HG03342 (cell line): ENCODE measurements around the gene ABCF1.
"Not testable (repeated sequence)": the region's sequence is repeated elsewhere in the genome, so short reads cannot be mapped to it uniquely, and the experiment has no call there.

Experiments used
- ATAC-seq: cut with Tn5 transposase; IDR thresholded peaks from one replicate; pipeline ENCODE4 v1.9.1; 2021; ENCODE audit warnings: mild to moderate bottlenecking, moderate library complexity; ENCODE audit not compliant: unreplicated experiment

ABCF1 gene

DNA sequence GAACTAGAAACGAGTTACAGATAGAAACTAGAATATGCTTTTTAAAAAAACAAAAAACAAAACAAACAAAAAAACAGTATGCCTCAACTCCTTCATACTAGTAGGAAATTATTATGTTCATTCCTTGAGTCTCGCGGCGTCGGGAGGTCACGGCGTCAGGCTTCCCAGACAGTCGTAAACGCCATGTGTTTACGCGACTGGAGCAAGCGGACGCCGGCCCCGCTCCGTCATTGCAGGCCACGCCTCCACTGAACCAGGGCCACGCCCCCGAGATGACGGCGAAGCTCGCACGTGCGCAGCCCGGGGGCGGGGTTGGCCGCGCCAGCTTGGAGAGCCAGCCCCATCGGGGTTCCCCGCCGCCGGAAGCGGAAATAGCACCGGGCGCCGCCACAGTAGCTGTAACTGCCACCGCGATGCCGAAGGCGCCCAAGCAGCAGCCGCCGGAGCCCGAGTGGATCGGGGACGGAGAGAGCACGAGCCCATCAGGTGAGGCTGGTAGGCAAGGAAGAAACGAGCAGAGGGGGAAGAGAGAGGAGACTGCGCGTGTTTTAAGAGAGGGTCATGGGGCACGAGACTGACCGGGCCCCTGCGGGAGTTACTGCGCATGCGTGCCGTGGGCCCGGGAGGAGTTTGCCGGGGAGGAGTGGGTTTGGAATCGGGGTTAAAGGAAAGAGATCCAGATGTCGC lies at the start of gene ABCF1:
TSS of gene ABCF1 (plus strand) at position 368 of the 687 bp plus-strand sequence. CDS start at position 414, 46 bp downstream.
- peak; percentile 88 for ATAC-seq

DNA sequence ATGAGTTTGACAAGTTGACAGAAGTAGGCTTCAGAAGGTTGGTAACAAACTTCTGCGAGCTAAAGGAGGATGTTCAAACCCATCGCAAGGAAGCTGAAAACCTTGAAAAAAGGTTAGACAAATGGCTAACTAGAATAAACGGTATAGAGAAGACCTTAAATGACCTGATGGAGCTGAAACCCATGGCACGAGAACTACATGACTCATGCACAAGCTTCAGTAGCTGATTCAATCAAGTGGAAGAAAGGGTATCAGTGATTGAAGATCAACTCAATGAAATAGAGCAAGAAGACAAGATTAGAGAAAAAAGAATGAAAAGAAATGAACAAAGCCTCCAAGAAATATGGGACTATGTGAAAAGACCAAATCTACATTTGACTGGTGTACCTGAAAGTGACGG lies 49.3 kb upstream of the ABCF1 start:
- ATAC-seq = not testable (repeated sequence)

DNA sequence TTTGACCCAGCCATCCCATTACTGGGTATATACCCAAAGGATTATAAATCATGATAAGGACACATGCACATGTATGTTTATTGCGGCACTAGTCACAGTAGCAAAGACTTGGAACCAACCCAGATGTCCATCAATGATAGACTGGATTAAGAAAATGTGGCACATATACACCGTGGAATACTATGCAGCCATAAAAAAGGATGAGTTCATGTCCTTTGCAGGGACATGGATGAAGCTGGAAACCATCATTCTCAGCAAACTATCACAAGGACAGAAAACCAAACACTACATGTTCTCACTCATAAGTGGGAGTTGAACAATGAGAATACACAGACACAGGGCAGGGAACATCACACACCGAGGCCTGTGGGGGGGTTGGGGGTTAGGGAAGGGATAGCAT lies 44.8 kb upstream of the ABCF1 start:
- not testable (repeated sequence) for ATAC-seq

DNA sequence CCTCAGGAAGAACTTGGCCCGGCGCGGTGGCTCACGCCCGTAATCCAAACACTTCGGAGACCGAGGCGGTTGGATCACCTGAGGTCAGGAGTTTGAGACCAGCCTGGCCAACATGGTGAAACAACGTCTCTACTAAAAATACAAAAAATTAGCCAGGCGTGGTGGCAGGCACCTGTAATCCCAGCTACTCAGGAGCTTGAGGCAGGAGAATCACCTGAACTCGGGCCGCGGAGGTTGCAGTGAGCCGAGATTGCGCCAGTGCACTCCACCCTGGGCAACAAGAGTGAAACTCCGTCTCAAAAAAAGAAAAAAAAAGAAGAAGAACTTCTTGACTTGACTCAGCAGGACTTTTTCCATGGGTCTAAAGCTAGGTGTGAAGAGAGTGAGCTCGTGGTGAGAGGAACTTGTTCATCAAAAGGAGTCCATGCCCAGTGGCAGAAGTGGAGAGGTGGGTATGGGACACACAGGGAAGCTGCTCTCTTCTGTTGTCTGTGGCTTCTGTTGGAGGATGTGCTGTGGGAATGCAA lies 41.8 kb upstream of the ABCF1 start:
- not testable (repeated sequence) for ATAC-seq

DNA sequence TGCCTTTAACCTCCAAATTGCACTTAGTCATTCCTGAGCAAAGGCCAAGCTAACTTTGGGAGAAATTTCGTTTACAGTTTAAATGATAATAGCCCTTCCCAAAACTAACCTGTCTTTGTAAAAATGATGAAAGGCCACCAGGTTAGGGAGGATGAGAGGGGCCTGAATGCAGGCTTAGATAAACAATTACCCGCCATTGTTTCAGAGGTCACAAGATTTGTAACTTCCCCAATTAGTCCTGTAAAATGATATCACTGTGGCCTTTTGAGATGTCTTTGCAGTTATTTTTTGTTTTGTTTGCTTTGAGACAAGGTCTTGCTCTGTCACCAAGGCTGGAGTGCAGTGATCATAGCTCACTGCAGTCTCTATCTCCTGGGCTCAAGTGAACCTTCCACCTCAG lies 41.2 kb upstream of the ABCF1 start:
- ATAC-seq = no peak

DNA sequence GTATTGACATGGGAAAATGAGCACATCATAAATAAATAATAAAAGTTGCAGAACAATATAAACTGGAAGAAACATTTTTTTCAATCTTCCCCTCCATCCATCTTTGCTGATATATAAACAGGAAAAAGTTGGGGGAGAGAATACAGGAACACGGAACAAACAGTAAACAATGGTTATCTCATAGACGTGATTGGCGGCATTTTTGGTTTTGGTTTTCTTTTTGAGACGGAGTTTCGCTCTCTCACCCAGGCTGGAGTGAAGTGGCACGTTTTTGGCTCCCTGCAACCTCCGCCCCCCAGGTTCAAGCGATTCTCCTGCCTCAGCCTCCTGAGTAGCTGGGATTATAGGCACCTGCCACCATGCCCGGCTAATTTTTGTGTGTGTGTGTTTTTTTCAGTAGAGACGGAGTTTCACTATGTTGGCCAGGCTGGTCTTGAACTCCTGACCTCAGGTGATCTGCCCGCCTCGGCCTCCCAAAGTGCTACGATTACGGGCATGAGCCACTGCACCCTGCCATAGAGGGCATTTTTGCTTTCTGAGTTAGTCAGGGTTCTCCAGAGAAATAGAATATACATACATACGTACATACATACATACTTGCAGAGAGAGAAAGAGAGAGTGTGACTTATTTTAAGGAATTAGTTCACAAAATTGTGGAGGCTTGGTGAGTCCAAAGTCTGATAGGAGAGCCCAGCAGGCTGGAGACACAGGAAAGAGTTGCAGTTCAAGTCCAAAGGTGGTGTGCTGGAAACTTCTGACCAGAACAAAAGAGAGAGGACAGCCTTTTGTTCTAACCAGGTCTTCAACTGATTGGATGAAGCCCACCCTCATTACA lies 37.6 kb upstream of the ABCF1 start:
- no peak for ATAC-seq

DNA sequence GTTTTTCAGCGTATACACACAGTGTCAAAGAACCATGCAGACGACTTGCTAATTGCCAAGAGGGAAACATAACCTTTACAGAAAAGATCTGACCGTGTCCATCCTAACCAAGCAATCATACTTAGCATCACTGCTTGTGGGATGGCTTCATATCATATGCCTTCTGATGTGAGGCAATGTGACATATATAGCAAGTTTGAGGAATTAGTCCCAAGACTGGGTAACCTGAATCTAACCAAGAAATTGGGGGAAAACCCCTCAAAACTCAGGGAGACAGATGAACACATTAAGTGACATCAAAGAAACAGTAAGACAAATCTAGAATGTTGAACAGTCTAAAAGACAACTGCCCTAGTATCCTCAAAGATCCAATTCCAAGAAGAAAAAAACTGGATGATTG lies 33.3 kb upstream of the ABCF1 start:
- no peak for ATAC-seq

DNA sequence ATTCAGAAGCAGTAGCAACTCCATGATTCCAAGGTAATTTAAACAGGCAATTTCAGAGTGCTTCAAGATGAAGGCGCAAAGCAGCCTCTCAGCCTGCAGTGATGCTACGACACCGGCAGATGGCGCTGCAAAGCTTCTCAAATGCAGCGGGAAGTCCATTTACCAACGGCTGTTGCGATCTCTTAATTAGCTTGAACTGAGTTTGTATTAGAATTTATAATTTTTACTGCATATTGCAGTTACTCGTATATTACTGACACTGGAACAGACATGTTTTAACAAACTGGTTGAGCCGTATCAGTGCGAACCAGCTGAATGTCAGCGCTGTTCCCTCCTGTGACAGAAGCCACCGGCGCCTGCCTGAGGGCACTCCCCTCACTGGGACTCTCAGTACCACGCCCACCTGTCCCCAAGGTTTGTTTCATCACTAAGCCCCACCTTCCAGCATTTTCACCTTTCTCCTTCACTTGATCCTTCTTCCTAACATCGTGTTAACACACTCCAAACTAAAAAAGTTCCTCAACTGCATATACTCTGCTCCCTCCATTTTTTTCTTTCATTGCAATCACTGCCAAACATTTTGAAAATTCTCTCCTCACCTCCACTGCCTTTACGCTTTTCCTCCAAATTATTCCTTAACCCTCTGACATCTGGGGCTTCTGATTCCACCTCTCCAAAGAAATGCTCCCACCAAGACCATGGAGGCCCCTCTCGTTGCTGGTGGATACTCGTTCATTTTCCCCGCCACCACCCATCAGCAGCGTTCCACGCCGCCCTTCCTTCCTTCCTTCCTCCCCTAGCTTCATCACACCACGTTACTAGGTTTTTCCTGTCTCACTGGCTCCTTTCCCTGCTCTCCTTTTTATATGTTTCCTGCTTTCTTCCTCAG lies 29.5 kb upstream of the ABCF1 start:
- peak; percentile 73 for ATAC-seq

DNA sequence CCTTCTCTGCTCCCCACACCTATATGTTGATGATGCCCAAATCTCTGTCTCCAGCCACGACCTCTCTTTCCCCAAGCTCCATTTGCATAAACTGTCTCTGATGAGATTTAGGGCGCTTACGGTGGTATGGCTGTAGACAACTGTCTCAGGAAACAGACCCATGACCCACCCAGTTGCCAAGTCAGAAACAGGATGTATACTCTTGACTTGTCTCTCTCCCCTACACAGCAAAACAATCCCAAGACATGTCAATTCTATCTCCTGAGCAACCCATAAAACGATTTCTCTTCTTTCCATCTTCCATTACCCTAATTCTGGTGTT lies 28.9 kb upstream of the ABCF1 start:
- ATAC-seq = no peak

DNA sequence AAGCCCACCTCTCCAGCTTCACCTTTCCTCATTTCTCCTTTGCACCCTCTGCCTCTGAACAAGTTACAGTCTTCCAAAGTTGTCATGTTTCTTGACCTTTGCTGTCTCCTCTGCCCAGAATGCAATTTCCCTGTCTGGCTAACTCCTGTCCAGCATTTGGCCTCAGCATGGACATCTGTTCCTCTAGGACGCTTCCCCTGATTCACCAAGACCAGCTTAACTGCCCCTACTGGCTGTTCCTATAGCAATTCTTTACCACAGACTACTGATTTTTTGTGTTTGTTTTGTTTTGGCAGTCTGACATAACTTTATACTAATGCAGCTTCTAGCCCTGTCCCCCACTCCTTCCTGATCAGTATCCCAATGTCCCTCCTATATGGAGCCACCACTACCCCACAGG lies 28.3 kb upstream of the ABCF1 start:
- no peak for ATAC-seq

DNA sequence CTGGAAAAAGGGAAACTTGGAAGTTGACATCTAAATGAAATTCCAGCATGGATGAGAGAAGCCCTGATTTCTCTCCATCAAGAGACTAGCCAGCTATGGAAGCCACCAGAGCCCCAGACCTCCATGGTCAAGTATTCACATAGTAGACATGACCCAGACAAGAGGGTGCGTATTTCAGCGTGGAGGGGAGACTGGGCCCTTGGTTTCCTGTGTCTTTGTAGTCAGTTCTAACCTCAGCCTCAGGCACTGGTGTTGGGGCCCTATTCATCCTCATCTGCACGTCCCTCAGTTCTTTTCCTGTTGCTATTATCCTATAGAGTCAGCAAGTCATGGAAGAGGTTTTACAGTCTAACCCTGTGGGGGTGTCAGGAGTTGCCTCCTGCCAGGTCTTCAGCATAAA lies 27.4 kb upstream of the ABCF1 start:
- ATAC-seq = no peak

DNA sequence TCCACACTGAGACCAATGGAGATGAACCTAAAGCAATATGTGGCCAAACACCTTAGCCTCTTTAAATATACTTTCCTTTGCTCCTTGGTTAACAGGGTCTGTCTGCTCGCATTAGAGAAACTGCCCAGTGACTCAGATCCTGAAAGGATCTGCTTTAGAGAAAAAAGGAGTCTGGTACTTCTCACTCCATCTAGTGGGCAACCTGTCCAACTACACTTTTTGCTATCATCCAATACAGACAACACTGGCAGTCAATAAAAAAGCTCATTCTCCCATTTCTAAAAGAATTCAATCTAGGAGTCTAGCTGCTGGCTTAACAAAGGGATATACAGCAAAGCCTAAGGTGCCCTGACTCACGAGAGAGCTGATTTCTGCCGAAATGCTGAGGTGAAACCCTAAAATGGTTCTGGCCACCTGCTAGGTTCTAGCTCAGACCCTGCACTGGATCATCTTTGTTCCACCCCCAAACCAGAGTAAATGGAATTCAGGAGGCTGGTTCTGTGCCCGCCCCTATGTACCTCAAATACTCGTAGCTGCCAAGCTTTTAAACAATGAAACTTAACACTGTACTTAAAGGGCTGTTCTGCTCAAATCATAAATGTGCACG lies 26.5 kb upstream of the ABCF1 start:
- no peak for ATAC-seq

DNA sequence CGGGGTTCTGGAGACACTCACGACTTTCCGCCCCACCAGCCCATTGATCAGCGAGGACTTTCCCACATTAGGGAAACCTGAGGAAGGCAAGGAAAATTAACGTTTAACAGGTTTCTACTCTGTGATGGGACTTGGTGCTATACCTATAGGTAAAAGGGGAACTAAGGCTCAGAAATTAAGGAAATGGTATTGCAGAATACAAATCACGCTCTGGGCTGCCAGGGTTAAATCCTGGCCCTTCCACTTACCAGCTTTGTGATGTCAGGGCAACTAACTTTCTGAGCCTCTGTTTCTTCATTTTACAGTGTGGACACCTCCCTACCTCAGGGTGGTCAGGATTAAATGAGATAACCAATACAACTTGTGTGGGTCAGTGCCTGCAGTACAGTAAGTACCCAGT lies 23.8 kb upstream of the ABCF1 start:
- ATAC-seq = no peak

DNA sequence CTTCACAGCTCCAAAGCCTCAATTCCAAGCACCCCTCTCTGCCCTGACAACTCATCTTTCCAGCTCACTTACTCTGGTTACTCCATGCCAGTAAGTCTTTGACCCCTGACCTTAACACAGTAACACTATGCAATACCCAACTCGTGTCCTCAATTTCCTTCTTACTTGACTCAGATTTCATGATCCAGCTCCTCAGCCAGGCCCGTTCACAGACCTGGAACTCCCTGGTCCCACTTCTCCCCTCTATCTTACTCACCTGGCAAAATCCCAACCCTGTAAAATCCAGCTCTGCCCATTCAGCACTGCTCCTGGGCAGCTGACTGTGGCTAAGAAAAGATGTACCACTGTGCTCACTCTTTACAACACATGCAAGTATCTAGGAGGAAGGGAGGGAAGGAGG lies 22.9 kb upstream of the ABCF1 start:
- ATAC-seq = no peak

DNA sequence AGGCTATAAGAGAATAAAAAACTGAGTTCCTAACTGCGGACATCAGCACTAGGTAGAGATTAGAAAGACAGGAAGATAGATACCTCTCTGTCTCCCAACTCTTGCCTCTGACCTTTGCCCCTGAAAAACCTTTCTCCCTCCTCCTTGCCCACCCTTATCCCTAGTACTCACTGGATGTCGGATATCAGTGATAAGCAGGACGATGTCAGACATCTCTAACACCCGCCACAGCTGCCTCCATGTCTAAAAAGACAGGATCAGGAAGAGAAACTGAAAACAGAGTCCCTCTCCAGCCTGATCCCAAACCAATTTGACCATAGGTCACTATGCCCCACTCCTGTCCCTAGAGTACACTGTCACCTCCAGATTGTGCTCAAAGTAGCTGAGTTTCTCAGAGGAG lies 16.8 kb upstream of the ABCF1 start:
- ATAC-seq = no peak

DNA sequence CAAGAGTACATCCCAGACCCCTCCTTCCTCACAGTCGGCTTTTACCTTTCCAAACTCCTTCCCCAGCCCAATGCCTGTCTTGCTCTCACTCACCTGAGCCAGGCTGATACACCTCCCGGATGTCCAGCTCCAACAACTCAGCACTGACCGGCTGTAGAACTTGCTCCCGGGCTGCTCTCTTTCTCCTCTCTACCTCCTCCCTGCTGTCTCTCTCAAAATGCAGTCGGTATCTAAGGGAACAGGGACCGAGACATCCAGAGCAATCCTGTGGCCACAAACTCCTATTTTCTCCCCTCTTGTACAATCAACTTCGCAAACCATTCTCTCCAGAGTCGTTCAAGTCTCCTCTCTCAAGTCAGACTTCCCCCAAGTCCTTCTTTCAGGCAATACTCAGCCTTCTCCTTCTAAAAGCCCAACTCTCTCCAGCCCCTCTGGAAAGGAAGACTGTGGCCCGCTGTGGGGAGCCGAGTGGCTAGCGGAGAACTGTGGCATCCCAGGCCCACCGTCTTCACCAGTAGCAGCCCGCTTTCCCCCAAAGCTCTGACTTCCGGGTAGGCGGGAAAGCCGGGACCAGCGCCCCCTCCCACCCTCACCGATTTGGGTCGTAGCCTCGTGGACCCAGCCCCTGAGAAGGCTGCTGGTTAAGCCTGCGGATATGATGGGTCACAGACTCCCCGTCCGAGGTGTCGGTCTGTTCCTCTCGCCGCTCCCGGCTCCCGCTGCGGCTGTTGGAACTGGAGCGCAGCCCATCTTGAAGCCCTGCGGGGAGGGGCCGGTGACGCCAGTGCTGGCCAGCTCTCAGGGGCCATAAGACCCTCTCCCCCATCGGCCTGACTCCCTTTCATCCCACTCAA lies 16.1 kb upstream of the ABCF1 start:
- no peak for ATAC-seq

DNA sequence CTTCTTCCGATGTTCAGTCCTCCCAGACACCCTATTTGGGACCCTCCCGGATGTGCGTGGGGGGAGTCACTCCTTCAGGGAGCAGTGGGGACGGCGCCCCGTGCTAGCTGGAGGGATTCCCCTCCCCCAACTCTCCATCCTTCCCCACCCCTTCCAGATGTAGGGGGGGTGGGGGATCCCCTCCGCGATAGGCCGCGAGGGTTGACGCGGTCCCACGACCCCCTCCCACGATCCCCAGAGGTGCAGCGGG lies 15.5 kb upstream of the ABCF1 start:
- ATAC-seq = peak; percentile 12

DNA sequence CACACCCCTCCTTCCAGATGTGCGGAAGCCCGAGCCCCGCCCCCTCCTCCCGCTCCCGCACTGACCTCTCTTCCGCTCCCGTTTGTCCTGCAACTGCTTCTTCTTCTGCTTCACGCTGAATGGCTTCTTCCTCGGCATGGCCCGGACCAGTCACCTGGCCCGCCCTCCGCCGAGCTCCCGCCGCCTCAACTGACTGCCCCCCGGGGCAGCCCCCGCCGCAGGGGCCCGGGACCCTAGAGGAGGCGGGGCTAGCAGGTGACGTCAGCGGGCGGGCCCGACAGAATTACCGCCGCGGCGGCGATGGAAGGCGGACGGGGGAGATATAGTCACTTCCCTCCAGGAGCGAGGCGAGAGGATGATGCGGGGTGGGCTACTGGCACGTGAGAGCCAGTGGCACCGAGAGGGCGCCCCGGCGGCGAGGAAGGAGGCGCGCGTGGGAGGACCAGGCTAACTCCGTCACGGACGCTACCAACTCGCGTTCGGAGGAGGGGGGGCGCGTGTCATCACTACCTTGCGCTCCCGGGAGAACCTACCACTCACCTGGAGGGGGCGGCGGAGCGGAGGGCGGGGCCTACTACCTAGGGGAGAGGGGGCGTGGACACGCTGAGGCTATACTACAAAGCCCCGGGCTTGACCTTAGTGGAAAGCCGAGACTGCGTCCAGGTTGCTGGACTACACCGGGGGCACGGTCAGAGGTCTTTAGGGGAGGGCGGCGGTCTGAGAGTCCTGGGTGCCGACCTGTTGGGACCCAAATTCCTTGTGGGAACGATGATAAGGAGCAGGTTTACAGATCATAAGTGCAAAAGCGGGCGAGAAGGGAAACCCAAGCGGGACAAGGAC lies 15.0 kb upstream of the ABCF1 start, which contains the start of gene GNL1:
TSS of gene GNL1 (minus strand) at position 424 of the 840 bp plus-strand sequence. CDS start at position 138, 286 bp downstream.
- ATAC-seq = peak; percentile 76
